ENCODE measurements around the gene DDR1.

- TF ChIP-seq CTCF (optimal IDR thresholded peaks at IDR 0.05 in 1 of 3, IDR thresholded peaks at IDR 0.05 in 1 of 3, conservative IDR thresholded peaks at IDR 0.05 in 1 of 3; ENCODE audit: extremely low read depth in 1 of 3, insufficient read depth in 2 of 3, low read length in 3 of 3): no peak
- TF ChIP-seq EZH2 (IDR thresholded peaks at IDR 0.05; ENCODE audit: low read length): no peak
Measured at GRCh38 chr6:30912746-30913520, 28.6 kb downstream of the DDR1 start.
